HCT116 (cell line): ENCODE measurements around the gene TEX19.

Source experiments
- ATF3 ChIP-seq: IDR thresholded peaks from 2 replicates; pipeline ENCODE4 v1.6.1; 2012
- EGR1 ChIP-seq: IDR thresholded peaks from 2 replicates; pipeline ENCODE4 v1.6.1; 2012; ENCODE audit warnings: low read depth
- EZH2 ChIP-seq: fragments of 200-600 bp; sonication (generic); IDR thresholded peaks from 2 replicates; pipeline ENCODE4 v1.6.1; 2017; ENCODE audit warnings: antibody characterized with exemption, mixed run types
- EZH2phosphoT487 ChIP-seq: fragments of 200-600 bp; IDR thresholded peaks from 2 replicates; pipeline ENCODE4 v1.6.1; 2018; ENCODE audit warnings: antibody characterized with exemption, borderline replicate concordance
- FOSL1 ChIP-seq: IDR thresholded peaks from 2 replicates; pipeline ENCODE4 v1.6.1; 2012; ENCODE audit warnings: low read depth
- JUND ChIP-seq: IDR thresholded peaks from 2 replicates; pipeline ENCODE4 v1.6.1; 2012
- POLR2A ChIP-seq: IDR thresholded peaks from 2 replicates; pipeline ENCODE4 v1.7.0; 2011; ENCODE audit warnings: borderline replicate concordance; ENCODE audit not compliant: insufficient read depth, insufficient read length; ENCODE audit errors: extremely low read depth
- POLR2AphosphoS5 ChIP-seq: IDR thresholded peaks from 2 replicates; pipeline ENCODE4 v1.6.1; 2011; ENCODE audit warnings: mild to moderate bottlenecking, low read depth, low read length, moderate library complexity
- SIN3A ChIP-seq: IDR thresholded peaks from 2 replicates; pipeline ENCODE4 v1.6.1; 2012; ENCODE audit warnings: low read depth
- SRF ChIP-seq: IDR thresholded peaks from 2 replicates; pipeline ENCODE4 v1.6.1; 2012; ENCODE audit warnings: low read depth
- YY1 ChIP-seq: IDR thresholded peaks from 2 replicates; pipeline ENCODE4 v1.6.1; 2011; ENCODE audit warnings: low read length, low read depth, moderate library complexity, mild to moderate bottlenecking; ENCODE audit not compliant: insufficient replicate concordance; ENCODE audit errors: extremely low read depth
- TF ChIP-seq, protein P1 (sequence below), 3 experiments: fragments of 200-600 bp in 1 of 3; sonication (generic) in 1 of 3; IDR thresholded peaks in 2 of 3; conservative IDR thresholded peaks in 1 of 3; 2 replicates each; pipeline ENCODE4 v1.5.1; 2012 to 2017; ENCODE audit warnings: low read depth in 2 of 3, low read length in 2 of 3, antibody characterized with exemption in 1 of 3, borderline replicate concordance in 1 of 3, control low read depth in 1 of 3, mild to moderate bottlenecking in 1 of 3, mixed read lengths in 1 of 3, mixed run types in 1 of 3, moderate library complexity in 1 of 3; ENCODE audit not compliant: insufficient read depth in 1 of 3
- TF ChIP-seq, protein P2 (sequence below): IDR thresholded peaks from 2 replicates; pipeline ENCODE4 v1.6.1; 2012

- TF ChIP-seq, protein P1, sequence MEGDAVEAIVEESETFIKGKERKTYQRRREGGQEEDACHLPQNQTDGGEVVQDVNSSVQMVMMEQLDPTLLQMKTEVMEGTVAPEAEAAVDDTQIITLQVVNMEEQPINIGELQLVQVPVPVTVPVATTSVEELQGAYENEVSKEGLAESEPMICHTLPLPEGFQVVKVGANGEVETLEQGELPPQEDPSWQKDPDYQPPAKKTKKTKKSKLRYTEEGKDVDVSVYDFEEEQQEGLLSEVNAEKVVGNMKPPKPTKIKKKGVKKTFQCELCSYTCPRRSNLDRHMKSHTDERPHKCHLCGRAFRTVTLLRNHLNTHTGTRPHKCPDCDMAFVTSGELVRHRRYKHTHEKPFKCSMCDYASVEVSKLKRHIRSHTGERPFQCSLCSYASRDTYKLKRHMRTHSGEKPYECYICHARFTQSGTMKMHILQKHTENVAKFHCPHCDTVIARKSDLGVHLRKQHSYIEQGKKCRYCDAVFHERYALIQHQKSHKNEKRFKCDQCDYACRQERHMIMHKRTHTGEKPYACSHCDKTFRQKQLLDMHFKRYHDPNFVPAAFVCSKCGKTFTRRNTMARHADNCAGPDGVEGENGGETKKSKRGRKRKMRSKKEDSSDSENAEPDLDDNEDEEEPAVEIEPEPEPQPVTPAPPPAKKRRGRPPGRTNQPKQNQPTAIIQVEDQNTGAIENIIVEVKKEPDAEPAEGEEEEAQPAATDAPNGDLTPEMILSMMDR (IDR thresholded peaks at IDR 0.05 in 2 of 3, conservative IDR thresholded peaks at IDR 0.05 in 1 of 3; ENCODE audit: borderline replicate concordance in 1 of 3, insufficient read depth in 1 of 3, low read depth in 2 of 3, low read length in 2 of 3), result no peak
- TF ChIP-seq YY1, result no peak
- TF ChIP-seq, protein P2, sequence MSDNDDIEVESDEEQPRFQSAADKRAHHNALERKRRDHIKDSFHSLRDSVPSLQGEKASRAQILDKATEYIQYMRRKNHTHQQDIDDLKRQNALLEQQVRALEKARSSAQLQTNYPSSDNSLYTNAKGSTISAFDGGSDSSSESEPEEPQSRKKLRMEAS, result no peak
- TF ChIP-seq POLR2A, result no peak
- TF ChIP-seq ATF3, result no peak
- TF ChIP-seq JUND, result no peak
- no peak for TF ChIP-seq EZH2phosphoT487
- TF ChIP-seq FOSL1, result no peak
- no peak for TF ChIP-seq POLR2AphosphoS5
- TF ChIP-seq EZH2, result no peak
- no peak for TF ChIP-seq SIN3A
- TF ChIP-seq SRF, result no peak
- TF ChIP-seq EGR1, result no peak
Measured at GRCh38 chr17:82408938-82409318, 49.9 kb downstream of the TEX19 start.
